GM18505 (cell line): Measurements from ENCODE around the gene MYMX.
A peak's percentile ranks its signal among the peaks of the same experiment; 100 is the strongest.

ENCODE experiments used
- ATAC-seq: cut with Tn5 transposase; IDR thresholded peaks from one replicate; pipeline ENCODE4 v1.9.1; 2021; ENCODE audit not compliant: unreplicated experiment
- POLR2A ChIP-seq: IDR thresholded peaks from 4 replicates; pipeline ENCODE4 v1.6.1; 2011; ENCODE audit warnings: borderline replicate concordance; ENCODE audit not compliant: insufficient read depth, insufficient read length; ENCODE audit errors: extremely low read depth

The MYMX gene

GRCh38 chr6:44219053-44219814 lies 2.5 kb downstream of the MYMX start:
- ATAC-seq: peak; percentile 52
- TF ChIP-seq POLR2A: peak; percentile 77

DNA sequence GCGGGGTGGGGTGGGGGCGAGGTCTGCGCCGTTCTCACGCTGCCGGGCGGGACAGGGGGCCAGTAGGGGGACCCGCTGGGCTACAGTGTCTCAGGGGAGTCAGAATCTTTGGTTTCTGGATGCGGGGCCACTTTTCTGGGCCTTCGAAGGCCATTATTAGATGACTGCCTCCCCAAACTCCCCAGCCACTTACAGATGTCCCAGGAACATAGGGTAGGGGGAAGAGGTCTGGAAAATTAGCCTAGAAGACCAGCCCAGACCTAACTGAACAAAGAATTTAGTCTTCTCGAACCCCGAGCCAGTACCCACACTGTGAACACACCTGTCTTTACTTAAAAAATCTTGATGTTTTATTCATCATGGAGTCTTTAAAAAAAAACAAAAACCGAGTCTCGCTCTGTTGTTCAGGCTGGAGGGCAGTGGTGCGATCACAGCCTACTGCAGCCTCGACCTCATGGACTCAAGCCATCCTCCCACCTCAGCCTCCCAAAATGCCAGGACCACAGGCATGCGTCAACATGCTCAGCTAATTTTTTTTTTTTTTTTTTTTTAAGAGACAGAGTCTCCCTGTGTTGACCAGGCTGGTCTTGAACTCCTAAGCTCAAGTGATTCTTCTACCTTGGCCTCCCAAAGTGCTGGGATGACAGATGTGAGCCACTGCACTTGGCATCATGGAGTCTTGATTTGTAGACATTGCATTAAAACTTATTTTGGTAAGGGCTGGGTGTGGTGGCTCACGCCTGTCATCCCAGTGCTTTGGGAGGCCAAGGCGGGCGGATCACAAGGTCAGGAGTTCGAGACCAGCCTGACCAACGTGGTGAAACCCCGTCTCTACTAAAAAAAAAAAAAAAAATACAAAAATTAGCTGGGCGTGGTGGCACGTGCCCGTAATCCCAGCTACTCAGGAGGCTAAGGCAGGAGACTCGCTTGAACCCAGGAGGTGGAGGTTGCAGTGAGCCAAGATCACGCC lies 3.4 kb downstream of the MYMX start:
- TF ChIP-seq POLR2A: no peak
- ATAC-seq: no peak

- no peak for TF ChIP-seq POLR2A
- no peak for ATAC-seq
Observed at GRCh38 chr6:44220913-44221290, 4.2 kb downstream of the MYMX start.

DNA sequence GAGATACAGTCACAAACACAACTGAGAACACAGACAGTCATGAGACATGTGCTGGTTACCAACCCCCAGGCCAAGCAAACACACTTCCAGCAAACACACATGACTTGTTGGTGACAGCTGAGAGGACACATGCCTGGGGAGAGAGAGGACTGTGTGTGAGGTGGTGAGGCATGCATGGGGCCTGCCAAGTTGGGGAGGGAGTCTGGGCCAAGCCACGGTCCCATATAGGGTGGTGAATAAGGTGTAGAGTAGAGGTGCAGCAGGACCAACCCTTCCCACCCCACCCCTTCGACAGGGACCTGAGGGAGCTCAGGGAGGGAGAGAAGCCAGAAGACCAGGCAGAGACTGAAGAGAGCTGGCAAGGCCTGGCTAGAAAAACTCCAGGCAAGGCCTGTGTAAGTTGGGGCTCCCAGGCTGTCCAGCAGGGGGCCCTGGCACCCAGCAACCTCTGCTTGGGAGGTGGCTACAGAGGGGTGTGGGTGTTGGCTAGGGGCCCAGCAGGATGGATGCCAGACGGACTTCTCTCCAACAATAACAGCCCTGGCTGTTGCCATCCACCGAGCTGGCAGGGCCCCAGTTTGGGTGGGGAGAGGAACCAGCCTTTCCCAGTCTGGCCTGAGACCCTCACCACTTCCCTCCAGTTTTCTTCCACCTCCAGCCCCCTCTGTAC lies 4.7 kb downstream of the MYMX start:
- peak; percentile 33 for ATAC-seq
- TF ChIP-seq POLR2A: no peak

- no peak for TF ChIP-seq POLR2A
- no peak for ATAC-seq
Observed at GRCh38 chr6:44221961-44222335, 5.2 kb downstream of the MYMX start.

- ATAC-seq: peak; percentile 2
- no peak for TF ChIP-seq POLR2A
Observed at GRCh38 chr6:44222486-44223318, 6.0 kb downstream of the MYMX start.

- TF ChIP-seq POLR2A: peak; percentile 68
- peak; percentile 43 for ATAC-seq
Observed at GRCh38 chr6:44223319-44224028, 6.7 kb downstream of the MYMX start, which contains the start of gene SLC29A1. Gene SLC29A1 (plus strand): TSS chr6:44223595. CDS start chr6:44227314, 3,719 bp downstream.

DNA sequence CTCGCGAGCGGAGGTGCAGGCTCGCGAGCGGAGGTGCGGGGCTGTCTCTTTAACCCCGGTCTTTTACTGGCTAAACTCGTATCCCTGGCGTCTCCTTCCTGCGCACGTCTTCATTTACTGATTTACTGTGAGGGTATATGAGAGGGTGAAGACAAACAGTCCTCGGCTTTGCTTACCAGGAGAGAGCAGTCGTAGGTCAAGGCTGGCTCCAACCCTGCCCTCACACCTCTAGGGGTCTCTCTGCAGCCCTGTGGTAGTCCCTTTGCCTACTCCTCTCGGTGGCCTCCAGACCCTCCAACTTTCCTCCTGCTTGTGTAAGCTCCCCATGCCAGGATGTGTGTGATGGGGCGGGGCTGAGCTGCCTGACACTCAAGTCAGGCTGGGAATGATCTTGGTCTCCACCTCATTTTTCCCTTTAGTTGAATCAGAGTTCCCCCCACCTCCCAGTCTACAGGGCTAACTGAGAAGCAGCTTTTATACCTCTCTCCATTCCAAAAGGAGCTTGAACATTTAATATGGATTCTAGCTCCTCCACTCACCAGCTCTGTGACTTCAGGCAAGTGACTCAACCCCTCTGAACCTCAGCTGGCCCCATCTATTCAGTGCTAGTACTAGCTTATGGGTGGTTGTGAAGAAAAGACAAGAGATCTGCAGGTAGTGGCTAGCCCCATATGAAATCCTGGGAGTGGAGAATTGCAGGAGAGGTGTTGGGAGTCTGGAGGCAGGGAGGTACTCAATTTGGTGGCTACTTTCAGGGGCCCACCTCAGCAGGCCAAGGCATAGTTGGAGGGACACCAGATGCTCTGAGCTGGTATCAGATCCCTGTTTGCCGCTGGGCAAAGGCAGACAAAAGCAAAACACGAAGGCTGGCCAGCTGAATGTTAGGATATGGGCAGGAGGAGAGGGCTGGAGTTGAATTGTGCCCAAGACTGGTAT lies 7.6 kb downstream of the MYMX start:
- ATAC-seq: peak; percentile 13
- no peak for TF ChIP-seq POLR2A

DNA sequence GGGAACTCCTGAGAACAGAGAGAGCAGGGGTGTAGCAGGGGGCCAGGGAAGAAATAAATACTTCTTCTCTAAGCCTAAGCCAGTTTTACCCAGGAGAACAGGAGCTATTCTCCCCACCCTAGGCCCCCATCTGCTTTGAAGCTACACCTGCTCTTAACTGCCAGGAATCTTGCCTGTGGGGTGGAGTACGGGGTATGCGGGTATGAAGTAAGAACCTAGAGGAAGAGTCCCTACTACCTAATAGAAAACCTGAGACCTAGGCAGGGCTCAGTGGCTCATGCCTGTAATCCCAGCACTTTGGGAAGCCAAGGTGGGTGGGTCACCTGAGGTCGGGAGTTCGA lies 8.2 kb downstream of the MYMX start:
- no peak for TF ChIP-seq POLR2A
- ATAC-seq: no peak

GRCh38 chr6:44225579-44226325 lies 9.0 kb downstream of the MYMX start:
- ATAC-seq: no peak
- no peak for TF ChIP-seq POLR2A
